DOHH2 (cell line): ENCODE data around the gene KATNAL2.

Experiments
- CTCF ChIP-seq: fragments of 200-600 bp; sonication (generic); IDR thresholded peaks from one replicate; pipeline ENCODE4 v1.5.1; 2014; ENCODE audit warnings: antibody characterized with exemption, mild to moderate bottlenecking, low read depth, low read length; ENCODE audit not compliant: poor library complexity, severe bottlenecking
- EZH2phosphoT487 ChIP-seq: fragments of 200-600 bp; sonication (generic); IDR thresholded peaks from 2 replicates; pipeline ENCODE4 v1.6.1; 2017; ENCODE audit warnings: borderline replicate concordance, mild to moderate bottlenecking, antibody characterized with exemption, low read length, moderate library complexity, mixed read lengths

DNA sequence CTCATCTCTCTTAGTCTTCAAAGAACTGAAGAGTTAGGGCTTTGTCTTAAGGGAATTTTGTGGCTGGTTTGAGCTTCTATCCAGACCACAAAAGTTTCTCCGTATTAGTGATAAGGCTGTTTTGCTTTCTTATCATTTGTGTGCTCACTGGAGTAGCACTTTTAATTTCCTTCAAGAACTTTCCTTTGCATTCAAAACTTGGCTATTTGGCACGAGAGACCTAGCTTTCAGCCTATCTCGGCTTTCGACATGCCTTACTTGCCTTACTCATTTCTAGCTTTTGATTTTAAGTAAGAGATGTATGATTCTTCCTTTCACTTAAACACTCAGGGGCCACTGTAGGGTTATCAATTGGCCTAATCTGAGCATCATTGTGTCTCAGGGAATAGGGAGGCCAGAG is 203.0 kb downstream of the KATNAL2 start:
- TF ChIP-seq CTCF (no peak), EZH2phosphoT487 (no peak)
